Heart right ventricle (tissue), 16 donors: Measurements from ENCODE around the gene DEXI. TPM values are rescaled to one million over a fixed set of nuclear protein-coding genes. Genes with fewer than 3 reads are reported as not detected.
A peak's percentile ranks its signal among the peaks of the same experiment; 100 is the strongest.

Source experiments
- ATAC-seq, 8 donors: fragments of 200-7000 bp; cut with Tn5 transposase; one replicate each; pipeline ENCODE4 v1.9.1; 2020; ENCODE audit warnings: mild to moderate bottlenecking in 8 of 8, moderate library complexity in 8 of 8, moderate number of reproducible peaks in 1 of 8
- DNase-seq, 2 donors: peaks; one replicate each; pipeline ENCODE4 v3.0.0-alpha.2; 2020
- H3K27ac ChIP-seq, 10 donors: fragments of 200-600 bp; sonication (generic) in 2 of 10; one replicate each; pipeline versions ENCODE4 v1.5.0 to v1.8.0; 2020 to 2022; ENCODE audit warnings: mild to moderate bottlenecking in 3 of 10
- H3K27me3 ChIP-seq, 7 donors: fragments of 200-600 bp; one replicate each; pipeline ENCODE4 v1.8.0; 2021 to 2022; ENCODE audit warnings: mild to moderate bottlenecking in 2 of 7
- H3K36me3 ChIP-seq, 9 donors: fragments of 200-600 bp; sonication (generic) in 1 of 9; one replicate each; pipeline versions ENCODE4 v1.5.0 to v1.8.0; 2020 to 2022; ENCODE audit warnings: mild to moderate bottlenecking in 2 of 9
- H3K4me1 ChIP-seq, 9 donors: fragments of 200-600 bp; sonication (generic) in 1 of 9; one replicate each; pipeline versions ENCODE4 v1.5.0 to v1.8.0; 2020 to 2022; ENCODE audit warnings: mild to moderate bottlenecking in 4 of 9
- H3K4me3 ChIP-seq, 10 donors: fragments of 200-600 bp; sonication (generic) in 2 of 10; one replicate each; pipeline versions ENCODE4 v1.5.0 to v1.8.0; 2020 to 2022; ENCODE audit warnings: mild to moderate bottlenecking in 7 of 10, moderate library complexity in 2 of 10
- H3K9me3 ChIP-seq, 11 donors: fragments of 200-600 bp in 10 of 11; sonication (generic) in 2 of 11; one replicate each; pipeline versions ENCODE4 v1.5.0 to v1.8.0; 2013 to 2022; ENCODE audit warnings: mild to moderate bottlenecking in 2 of 11, control low read depth in 1 of 11, moderate library complexity in 1 of 11
- CTCF ChIP-seq, 9 donors: fragments of 200-600 bp; sonication (generic) in 2 of 9; IDR thresholded peaks; one replicate each; pipeline versions ENCODE4 v1.5.0 to v1.8.0; 2021 to 2022; ENCODE audit warnings: antibody characterized with exemption in 9 of 9, mild to moderate bottlenecking in 5 of 9, moderate library complexity in 1 of 9
- WGBS, 2 donors: extraction: QIAGEN DNeasy Blood & Tissue Kit; methylation state at CpG; one replicate each; pipeline ENCODE4 v1.1.7; 2013; ENCODE audit warnings: inconsistent platforms in 1 of 2; 5-methylcytosine and 5-hydroxymethylcytosine counted together
- intact Hi-C, 10 donors: fragments of 100-400 bp; cut with DNase I; formaldehyde crosslinking; loops; one replicate each; pipeline versions ENCODE4 v1.11.1 to v1.14.2; 2022
- polyA plus RNA-seq, 2 donors: library from polyadenylated mRNA; stranded (reverse); fragments of 200-250 nt; gene quantifications; one replicate each; pipeline ENCODE4 v1.2.3, GENCODE V29; 2013
- total RNA-seq, 10 donors: library from RNA; stranded (reverse); fragmentation: NEBNext Ultra II Directional in 3 of 10; extraction: Animal tissue kit (Norgen Biotek cat#: 25700) in 3 of 10; gene quantifications; one replicate each; pipeline versions ENCODE4 v1.2.1 to v1.2.4, GENCODE V29; 2021 to 2023
- donor health status: Arrhythmogenic right ventricular cardiomyopathy.
- donor health status: ischemic (EF 13 %, LVEDD 7.1; RV severe dilation, severe dysfunction).
- donor health status: healthy with polysubstance abuse.
- donor health status: DM: no; HTN: yes; CAD: no.
- donor health status: DM: no; HTN: no; CAD: no.
- donor health status: ischemic (EF 25% LVEDD 6.9; RV normal size, moderate dysfunction).
- donor health status: ischemic (EF 25% LVEDD 5.7; RV mildly dilated, moderate dysfunction).
- donor health status: healthy.
- donor health status: DM: yes; HTN: yes; CAD: no.
- donor health status: Ischemic cardiomyopathy.
- donor health status: ischemic (EF 35%, LVEDD 5.7; RV mildly dilated, moderate dysfunction).
- donor health status: nonischemic (EF 11% LVEDD 7.7; RV severe dilation, severe dysfunction).
- donor health status: DM: yes; HTN: yes; CAD: no.
- donor health status: PGD.
- donor health status: ischemic (EF 29% LVEDD 5.4; RV normal size, mild dysfunction).
- donor health status: nonischemic (EF 23%, LVEDD 6.1; RV moderate dilation, normal function).

DEXI gene
- total and polyA plus RNA-seq, 12 donors: 68.8 to 109 (median 88.5) TPM

DNA sequence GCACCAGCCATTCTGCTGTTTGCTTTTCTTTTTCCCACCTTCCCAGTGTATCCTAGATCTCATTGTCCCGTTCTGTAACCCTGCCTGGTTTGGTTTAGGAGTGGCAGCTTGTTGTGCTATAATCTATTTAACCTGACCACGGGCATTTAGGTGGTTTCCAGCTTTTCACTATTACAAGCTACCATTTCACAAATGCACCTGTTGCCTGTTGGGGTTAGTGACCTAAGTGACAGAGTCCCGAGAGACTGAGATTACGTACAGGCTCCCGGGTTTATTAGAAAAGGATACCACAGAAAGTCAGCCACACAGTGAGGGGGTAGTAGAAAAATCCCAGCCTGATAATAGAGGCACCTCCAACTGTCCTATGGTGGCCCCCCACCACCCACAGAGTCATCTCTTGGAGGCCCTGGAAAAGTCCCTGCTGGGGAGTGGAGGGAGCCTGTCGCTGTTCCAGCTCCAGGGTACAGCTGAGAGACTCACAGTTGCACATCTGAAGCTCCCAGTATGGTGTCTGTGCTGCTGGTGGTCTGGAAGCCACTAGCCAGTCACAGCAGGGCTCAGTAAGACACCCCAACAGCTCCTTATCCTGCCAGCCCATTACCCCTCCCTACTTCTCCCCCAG is 23.3 kb upstream of the DEXI start:
- Histone ChIP-seq H3K36me3 (peaks cover 0 to 59% (median 9%) of the 10 kb centered on the region in 9 donors), H3K4me3 (no peak overlapping the region), H3K27me3 (no peaks in the 10 kb centered on the region), H3K4me1 (peaks cover 4 to 40% (median 19%) of the 10 kb centered on the region in 9 donors), H3K9me3 (no peaks in the 10 kb centered on the region), H3K27ac (no peak overlapping the region)
- no peak for ATAC-seq
- intact Hi-C loops: loop anchor here in 7 of 10 donors (2.0 to 10.0 kb wide), 8 partner anchors 291 to 759 kb away; partner anchors contain the start of gene SOCS1 (in 2 of the 7)
- DNase-seq: no peak
- TF ChIP-seq CTCF (IDR thresholded peaks at IDR 0.05): no peak
- 90% methylated on average over 6 of the region's 6 CpGs for WGBS, 2 donors

GRCh38 chr16:10964891-10965326 is 22.6 kb upstream of the DEXI start:
- no peak overlapping the region for H3K4me3 ChIP-seq
- H3K9me3 ChIP-seq: no peaks in the 10 kb centered on the region
- ATAC-seq (no peak), DNase-seq (no peak)
- intact Hi-C loops: loop anchor here in 9 of 10 donors (2.0 to 10.0 kb wide), 8 partner anchors 292 to 760 kb away; partner anchors contain the start of gene SOCS1 (in 2 of the 9)
- peaks cover 4 to 40% (median 14%) of the 10 kb centered on the region in 9 donors for H3K4me1 ChIP-seq
- no peak for TF ChIP-seq CTCF (IDR thresholded peaks at IDR 0.05)
- H3K27ac ChIP-seq: no peak overlapping the region
- H3K36me3 ChIP-seq: peaks cover 0 to 53% (median 9%) of the 10 kb centered on the region in 9 donors
- H3K27me3 ChIP-seq: no peaks in the 10 kb centered on the region
- 91 to 96% methylated on average over 8 of the region's 8 CpGs for WGBS, 2 donors

- TF ChIP-seq CTCF (IDR thresholded peaks at IDR 0.05): peak; percentile 78 to 98 (median 96)
- peak overlapping the region in 3 of 10 donors; percentile 30 to 47 (median 46) for H3K27ac ChIP-seq
- WGBS, 2 donors: 38 to 39% methylated on average over 20 of the region's 20 CpGs
Measured at GRCh38 chr16:10964039-10964890, 22.0 kb upstream of the DEXI start.

GRCh38 chr16:10961231-10961630 is 19.0 kb upstream of the DEXI start:
- intact Hi-C loops: loop anchor here in 7 of 10 donors (5.0 to 10.0 kb wide), 5 partner anchors 394 to 764 kb away; no protein-coding TSS in a partner anchor
- DNase-seq: no peak
- Histone ChIP-seq H3K27ac (peak overlapping the region in 9 of 10 donors; percentile 27 to 69 (median 42)), H3K27me3 (no peaks in the 10 kb centered on the region), H3K36me3 (peaks cover 0 to 48% (median 15%) of the 10 kb centered on the region in 9 donors), H3K4me3 (no peak overlapping the region), H3K9me3 (no peaks in the 10 kb centered on the region), H3K4me1 (peaks cover 4 to 27% (median 14%) of the 10 kb centered on the region in 9 donors)
- 56 to 70% methylated on average over 7 of the region's 7 CpGs for WGBS, 2 donors
- TF ChIP-seq CTCF (IDR thresholded peaks at IDR 0.05): no peak
- ATAC-seq: peak in 7 of 8 donors; percentile 31 to 89 (median 62)

More at GRCh38 chr16:10964039-10964890, 22.0 kb upstream of the DEXI start:
- Histone ChIP-seq H3K36me3 (peaks cover 0 to 50% (median 9%) of the 10 kb centered on the region in 9 donors), H3K4me3 (no peak overlapping the region), H3K27me3 (no peaks in the 10 kb centered on the region), H3K9me3 (no peaks in the 10 kb centered on the region), H3K4me1 (peaks cover 4 to 39% (median 14%) of the 10 kb centered on the region in 9 donors)
- intact Hi-C loops: loop anchor here in 8 of 10 donors (2.0 to 10.0 kb wide), 7 partner anchors 293 to 761 kb away; partner anchors contain the start of gene SOCS1 (in 1 of the 8)
- DNase-seq (peak; percentile 83 to 87), ATAC-seq (peak; percentile 81 to 91 (median 86))
